Tibial nerve (tissue), 4 donors: ENCODE data around the gene SYNPO2. TPM values are rescaled to one million over a fixed set of nuclear protein-coding genes. Genes with fewer than 3 reads are reported as not detected.

Experiments
- DNase-seq, 2 donors: peaks; one replicate each; pipeline ENCODE4 v3.0.0-alpha.2; 2019; ENCODE audit warnings: low spot score in 2 of 2
- H3K27ac ChIP-seq, 4 donors: fragments of 200-600 bp; sonication (generic) in 3 of 4; one replicate each; pipeline ENCODE4 v1.5.1; 2017 to 2019; ENCODE audit warnings: mild to moderate bottlenecking in 1 of 4
- H3K27me3 ChIP-seq, 2 donors: fragments of 200-600 bp; sonication (generic) in 1 of 2; one replicate each; pipeline versions ENCODE4 v1.5.1 to v1.6.0; 2017 to 2019
- H3K36me3 ChIP-seq, 3 donors: fragments of 200-600 bp; sonication (generic); one replicate each; pipeline ENCODE4 v1.5.1; 2018 to 2019
- H3K4me1 ChIP-seq, 4 donors: fragments of 200-600 bp; sonication (generic) in 3 of 4; one replicate each; pipeline ENCODE4 v1.5.1; 2017 to 2019
- H3K4me3 ChIP-seq, 4 donors: fragments of 200-600 bp; sonication (generic) in 3 of 4; one replicate each; pipeline ENCODE4 v1.5.1; 2017 to 2019; ENCODE audit warnings: mild to moderate bottlenecking in 1 of 4, moderate library complexity in 1 of 4
- H3K9me3 ChIP-seq, 4 donors: fragments of 200-600 bp; sonication (generic) in 3 of 4; one replicate each; pipeline ENCODE4 v1.5.1; 2017 to 2019
- CTCF ChIP-seq, 5 experiments: fragments of 200-600 bp in 3 of 5; fragments of 450-650 bp in 2 of 5; sonication (generic) in 3 of 5; IDR thresholded peaks; one replicate each; pipeline ENCODE4 v1.5.1; 2016 to 2019; ENCODE audit warnings: antibody characterized with exemption in 5 of 5, mild to moderate bottlenecking in 3 of 5, moderate library complexity in 2 of 5
- EP300 ChIP-seq, 2 donors: sonication (generic); formaldehyde crosslinking; IDR thresholded peaks; one replicate each; pipeline ENCODE4 v1.6.1; 2017; ENCODE audit warnings: antibody characterized with exemption in 2 of 2, mild to moderate bottlenecking in 1 of 2
- POLR2A ChIP-seq, 2 donors: fragments of 450-650 bp; IDR thresholded peaks; one replicate each; pipeline ENCODE4 v1.6.1; 2017; ENCODE audit warnings: antibody characterized with exemption in 2 of 2, mild to moderate bottlenecking in 2 of 2, moderate library complexity in 2 of 2
- WGBS, 2 donors: methylation state at CpG; one replicate each; pipeline ENCODE4 v1.1.5; 2018; 5-methylcytosine and 5-hydroxymethylcytosine counted together
- total RNA-seq, 4 donors: library from RNA; depleted of rRNA; stranded (reverse); fragments of >200 nt; gene quantifications; one replicate each; pipeline ENCODE4 v1.1.0, GENCODE V29; 2016

The SYNPO2 gene
- total RNA-seq, 4 donors from 2014 or later, result 118 to 177 (median 138) TPM

DNA sequence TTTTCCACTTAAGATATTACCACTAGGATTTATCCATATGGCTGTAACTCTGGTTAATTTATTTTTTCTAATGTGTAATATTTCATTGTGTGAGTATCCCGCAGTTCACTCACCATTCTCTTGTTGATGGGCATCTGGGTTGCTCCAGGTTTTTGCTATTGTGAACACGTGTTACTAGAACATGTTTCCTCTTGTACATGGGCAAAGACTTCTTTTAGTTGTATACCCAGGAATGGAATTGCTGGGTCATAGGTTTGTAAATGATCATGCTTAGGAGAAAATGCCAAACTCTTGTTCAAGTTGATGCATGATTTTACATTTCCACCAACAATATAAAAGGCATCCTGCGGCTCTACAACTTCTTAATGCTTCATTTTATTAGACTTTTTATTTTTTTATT, 26.8 kb downstream of the SYNPO2 start:
- 91 to 93% methylated on average over 3 of the region's 3 CpGs for WGBS, 2 donors
- Histone ChIP-seq H3K27ac (no peak overlapping the region), H3K4me3 (no peak overlapping the region), H3K9me3 (no peaks in the 10 kb centered on the region), H3K36me3 (no peaks in the 10 kb centered on the region), H3K27me3 (no peaks in the 10 kb centered on the region), H3K4me1 (peaks cover 0 to 38% (median 2%) of the 10 kb centered on the region in 4 donors)
- no peak for DNase-seq
- TF ChIP-seq CTCF (IDR thresholded peaks at IDR 0.05) (no peak), EP300 (IDR thresholded peaks at IDR 0.05) (no peak), POLR2A (IDR thresholded peaks at IDR 0.05) (no peak)

DNA sequence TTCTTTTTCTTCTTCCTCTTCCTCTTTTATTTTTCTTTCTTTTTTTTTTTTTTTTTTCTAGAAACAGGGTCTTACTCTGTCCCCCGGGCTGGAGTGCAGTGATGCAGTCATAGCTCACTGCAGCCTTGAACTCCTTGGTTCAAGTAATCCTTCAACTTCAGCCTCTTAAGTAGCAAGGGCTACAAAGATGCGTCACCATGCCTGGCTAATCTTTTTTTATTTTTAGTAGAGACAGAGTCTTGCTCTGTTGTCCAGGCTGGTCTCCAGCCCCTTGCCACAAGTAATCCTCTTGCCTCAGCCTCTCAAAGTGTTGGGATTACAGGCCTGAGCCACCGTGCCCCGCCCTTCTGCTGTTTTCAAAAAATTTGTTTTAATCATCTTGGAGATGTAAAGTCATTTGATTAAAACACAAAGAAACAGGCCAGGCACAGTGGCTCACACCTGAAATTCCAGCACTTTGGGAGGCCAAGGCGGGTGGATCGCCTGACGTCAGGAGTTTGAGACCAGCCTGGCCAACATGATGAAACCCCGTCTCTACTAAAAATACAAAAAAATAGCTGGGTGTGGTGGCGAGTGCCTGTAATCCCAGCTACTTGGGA, 28.1 kb downstream of the SYNPO2 start:
- no peak for DNase-seq
- TF ChIP-seq EP300 (IDR thresholded peaks at IDR 0.05) (no peak), POLR2A (IDR thresholded peaks at IDR 0.05) (no peak), CTCF (IDR thresholded peaks at IDR 0.05) (no peak)

DNA sequence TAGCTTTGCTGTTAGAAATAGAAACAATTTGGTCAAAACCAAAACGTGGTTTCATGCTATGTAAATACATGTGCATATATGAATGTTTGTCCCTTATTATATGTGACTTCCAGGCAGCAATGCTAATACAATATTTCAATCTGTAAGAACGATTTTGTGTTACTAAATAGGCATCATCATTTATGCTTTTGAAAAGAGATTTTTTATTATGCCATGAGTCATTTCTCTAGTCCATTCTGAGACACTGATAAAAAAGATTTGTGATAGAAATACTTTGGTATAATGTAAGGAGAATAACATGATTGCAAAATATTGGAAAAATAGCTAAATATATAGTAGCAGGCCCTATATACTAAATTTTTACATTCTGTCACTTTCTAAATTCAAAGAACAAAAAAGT, 28.9 kb downstream of the SYNPO2 start:
- TF ChIP-seq CTCF (IDR thresholded peaks at IDR 0.05) (no peak), POLR2A (IDR thresholded peaks at IDR 0.05) (no peak), EP300 (IDR thresholded peaks at IDR 0.05) (no peak)
- DNase-seq, result no peak
- no peak overlapping the region for H3K4me3 ChIP-seq
- WGBS, 2 donors, result 34 to 39% methylated on average over 2 of the region's 2 CpGs
- H3K4me1 ChIP-seq, result peaks cover 0 to 34% (median 2%) of the 10 kb centered on the region in 4 donors
- H3K36me3 ChIP-seq, result no peaks in the 10 kb centered on the region
- no peaks in the 10 kb centered on the region for H3K27me3 ChIP-seq
- H3K27ac ChIP-seq, result peak overlapping the region in 1 of 4 donors; percentile 59
- H3K9me3 ChIP-seq, result no peaks in the 10 kb centered on the region

More for the DNA sequence above, 28.1 kb downstream of the SYNPO2 start:
- H3K4me3 ChIP-seq, result no peak overlapping the region
- H3K4me1 ChIP-seq, result peaks cover 0 to 34% (median 2%) of the 10 kb centered on the region in 4 donors
- H3K9me3 ChIP-seq, result no peaks in the 10 kb centered on the region
- no peaks in the 10 kb centered on the region for H3K27me3 ChIP-seq
- no peak overlapping the region for H3K27ac ChIP-seq
- 93% methylated on average over 9 of the region's 9 CpGs for WGBS, 2 donors
- H3K36me3 ChIP-seq, result no peaks in the 10 kb centered on the region

GRCh38 chr4:118918388-118918787, 29.7 kb downstream of the SYNPO2 start:
- H3K27ac ChIP-seq, result peak overlapping the region in 1 of 4 donors; percentile 59
- no peak for DNase-seq
- H3K4me1 ChIP-seq, result peaks cover 0 to 34% (median 2%) of the 10 kb centered on the region in 4 donors
- no peaks in the 10 kb centered on the region for H3K27me3 ChIP-seq
- no peak for TF ChIP-seq CTCF (IDR thresholded peaks at IDR 0.05)
- no peak for TF ChIP-seq EP300 (IDR thresholded peaks at IDR 0.05)
- WGBS, 2 donors, result 27 to 29% methylated on average over 3 of the region's 3 CpGs
- H3K9me3 ChIP-seq, result no peaks in the 10 kb centered on the region
- no peak overlapping the region for H3K4me3 ChIP-seq
- H3K36me3 ChIP-seq, result no peaks in the 10 kb centered on the region

DNA sequence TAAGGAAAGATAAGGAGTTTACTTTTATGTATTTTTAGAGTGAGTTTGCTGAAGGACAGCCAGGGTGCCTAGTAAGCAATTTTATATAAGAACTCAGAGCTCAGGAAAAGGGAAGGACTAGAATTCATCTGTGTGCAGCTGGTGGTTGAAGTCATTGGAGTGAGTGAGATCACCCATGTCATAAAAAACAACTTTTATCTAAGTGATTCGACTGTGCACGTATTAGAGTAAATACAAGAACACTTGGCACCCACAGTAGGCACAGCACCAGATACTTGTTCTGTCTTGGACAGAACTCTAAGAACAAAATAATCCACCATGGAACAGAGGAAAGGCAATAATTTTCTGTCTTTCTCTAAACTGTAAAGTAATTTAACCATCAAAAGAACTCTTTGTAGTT, 31.6 kb downstream of the SYNPO2 start:
- H3K4me1 ChIP-seq, result peaks cover 0 to 34% (median 2%) of the 10 kb centered on the region in 4 donors
- TF ChIP-seq POLR2A (IDR thresholded peaks at IDR 0.05) (no peak), EP300 (IDR thresholded peaks at IDR 0.05) (no peak), CTCF (IDR thresholded peaks at IDR 0.05) (no peak)
- peak overlapping the region in 1 of 4 donors; percentile 37 for H3K27ac ChIP-seq
- WGBS, 2 donors, result 9 to 25% methylated on average over 2 of the region's 2 CpGs
- no peaks in the 10 kb centered on the region for H3K27me3 ChIP-seq
- H3K36me3 ChIP-seq, result no peaks in the 10 kb centered on the region
- no peak overlapping the region for H3K4me3 ChIP-seq
- no peak for DNase-seq
- H3K9me3 ChIP-seq, result no peaks in the 10 kb centered on the region
